DND-41 (cell line): ENCODE data around the gene PCDH1.
A peak's percentile ranks its signal among the peaks of the same experiment; 100 is the strongest.
"Not testable (repeated sequence)": the region's sequence is repeated elsewhere in the genome, so short reads cannot be mapped to it uniquely, and the experiment has no call there.

Source experiments
- ATAC-seq: fragments of 200-7000 bp; cut with Tn5 transposase; 3 replicates; pipeline ENCODE4 v1.9.1; 2021; ENCODE audit warnings: low read depth; ENCODE audit not compliant: insufficient read depth
- DNase-seq: peaks from one replicate; pipeline ENCODE4 v3.0.0-alpha.2; 2020
- H2AFZ ChIP-seq: 2 replicates; pipeline ENCODE4 v1.6.0; 2012; ENCODE audit warnings: low read depth, low read length
- H3K27ac ChIP-seq: 2 replicates; pipeline ENCODE4 v1.5.1; 2012; ENCODE audit warnings: low read length, inconsistent platforms
- H3K27me3 ChIP-seq: fragments of 200-600 bp; sonication (generic); 2 replicates; pipeline ENCODE4 v1.6.0; 2012; ENCODE audit warnings: low read length, mild to moderate bottlenecking, inconsistent platforms; ENCODE audit not compliant: insufficient read depth, poor library complexity
- H3K36me3 ChIP-seq: 2 replicates; pipeline ENCODE4 v1.5.1; 2012; ENCODE audit warnings: low read length, inconsistent platforms; ENCODE audit not compliant: insufficient read depth
- H3K4me1 ChIP-seq: 2 replicates; pipeline ENCODE4 v1.5.1; 2012; ENCODE audit warnings: mild to moderate bottlenecking, low read length; ENCODE audit not compliant: insufficient read depth
- H3K4me2 ChIP-seq: 2 replicates; pipeline ENCODE4 v1.6.0; 2012; ENCODE audit warnings: mild to moderate bottlenecking, moderate library complexity, low read length, inconsistent platforms; ENCODE audit not compliant: insufficient read depth
- H3K4me3 ChIP-seq, 2 experiments: fragments of 200-600 bp in 1 of 2; shearing (Covaris generic) in 1 of 2; 2 replicates each; pipeline ENCODE4 v1.5.1; 2012 to 2016; ENCODE audit warnings: inconsistent platforms in 2 of 2, low read length in 2 of 2, mild to moderate bottlenecking in 2 of 2, low read depth in 1 of 2, moderate library complexity in 1 of 2
- H3K79me2 ChIP-seq: 2 replicates; pipeline ENCODE4 v1.6.0; 2012; ENCODE audit warnings: low read length, inconsistent platforms; ENCODE audit not compliant: insufficient read depth
- H3K9ac ChIP-seq: 2 replicates; pipeline ENCODE4 v1.6.0; 2012; ENCODE audit warnings: low read depth, mild to moderate bottlenecking, inconsistent platforms, low read length, moderate library complexity
- H3K9me3 ChIP-seq: 2 replicates; pipeline ENCODE4 v1.5.1; 2012; ENCODE audit warnings: low read length, moderate library complexity, mild to moderate bottlenecking, inconsistent platforms; ENCODE audit not compliant: insufficient read depth, severe bottlenecking
- H4K20me1 ChIP-seq: 2 replicates; pipeline ENCODE4 v1.6.0; 2012; ENCODE audit warnings: low read length; ENCODE audit not compliant: insufficient read depth
- EZH2 ChIP-seq: IDR thresholded peaks from 3 replicates; pipeline ENCODE4 v1.6.1; 2012; ENCODE audit warnings: borderline replicate concordance, low read depth, mild to moderate bottlenecking, moderate library complexity, low read length, inconsistent platforms; ENCODE audit not compliant: severe bottlenecking
- TF ChIP-seq, protein P1 (sequence below): IDR thresholded peaks from 2 replicates; pipeline ENCODE4 v1.5.1; 2012; ENCODE audit warnings: borderline replicate concordance, low read length, moderate library complexity, mild to moderate bottlenecking; ENCODE audit not compliant: poor library complexity, severe bottlenecking; ENCODE audit errors: extremely low read depth

Gene PCDH1

DNA sequence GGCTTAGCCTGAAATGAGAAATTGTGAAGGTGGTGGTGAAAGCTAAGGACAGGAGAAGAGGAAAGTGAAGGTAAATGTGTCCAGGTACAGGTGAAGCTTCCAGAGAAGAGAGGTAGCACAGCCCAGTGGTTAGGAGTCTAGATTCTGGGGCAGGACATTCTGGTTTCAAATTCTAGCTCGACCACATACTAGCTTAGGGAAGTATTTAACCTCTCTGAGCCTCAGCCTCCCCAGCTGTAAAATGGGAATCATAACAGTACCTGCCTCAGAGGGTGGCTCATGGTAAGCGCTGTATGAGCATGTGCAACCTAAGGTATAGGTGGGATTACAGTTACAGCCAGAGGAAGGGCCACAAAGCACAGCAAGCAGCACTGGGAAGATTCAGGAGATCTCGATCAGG lies 55.2 kb downstream of the PCDH1 start:
- H3K4me2 ChIP-seq = no peak overlapping the region
- DNase-seq (no peak), ATAC-seq (no peak)
- H3K27me3 ChIP-seq = peaks cover 24% of the 10 kb centered on the region
- H3K79me2 ChIP-seq = no peaks in the 10 kb centered on the region
- H3K4me3 ChIP-seq = no peak overlapping the region
- H3K4me1 ChIP-seq = no peaks in the 10 kb centered on the region
- H4K20me1 ChIP-seq = no peaks in the 10 kb centered on the region
- no peak overlapping the region for H2AFZ ChIP-seq
- H3K9me3 ChIP-seq = no peaks in the 10 kb centered on the region
- H3K27ac ChIP-seq = no peak overlapping the region
- no peaks in the 10 kb centered on the region for H3K36me3 ChIP-seq
- no peak overlapping the region for H3K9ac ChIP-seq
- no peak for TF ChIP-seq EZH2
- TF ChIP-seq, protein P1, sequence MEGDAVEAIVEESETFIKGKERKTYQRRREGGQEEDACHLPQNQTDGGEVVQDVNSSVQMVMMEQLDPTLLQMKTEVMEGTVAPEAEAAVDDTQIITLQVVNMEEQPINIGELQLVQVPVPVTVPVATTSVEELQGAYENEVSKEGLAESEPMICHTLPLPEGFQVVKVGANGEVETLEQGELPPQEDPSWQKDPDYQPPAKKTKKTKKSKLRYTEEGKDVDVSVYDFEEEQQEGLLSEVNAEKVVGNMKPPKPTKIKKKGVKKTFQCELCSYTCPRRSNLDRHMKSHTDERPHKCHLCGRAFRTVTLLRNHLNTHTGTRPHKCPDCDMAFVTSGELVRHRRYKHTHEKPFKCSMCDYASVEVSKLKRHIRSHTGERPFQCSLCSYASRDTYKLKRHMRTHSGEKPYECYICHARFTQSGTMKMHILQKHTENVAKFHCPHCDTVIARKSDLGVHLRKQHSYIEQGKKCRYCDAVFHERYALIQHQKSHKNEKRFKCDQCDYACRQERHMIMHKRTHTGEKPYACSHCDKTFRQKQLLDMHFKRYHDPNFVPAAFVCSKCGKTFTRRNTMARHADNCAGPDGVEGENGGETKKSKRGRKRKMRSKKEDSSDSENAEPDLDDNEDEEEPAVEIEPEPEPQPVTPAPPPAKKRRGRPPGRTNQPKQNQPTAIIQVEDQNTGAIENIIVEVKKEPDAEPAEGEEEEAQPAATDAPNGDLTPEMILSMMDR = no peak

DNA sequence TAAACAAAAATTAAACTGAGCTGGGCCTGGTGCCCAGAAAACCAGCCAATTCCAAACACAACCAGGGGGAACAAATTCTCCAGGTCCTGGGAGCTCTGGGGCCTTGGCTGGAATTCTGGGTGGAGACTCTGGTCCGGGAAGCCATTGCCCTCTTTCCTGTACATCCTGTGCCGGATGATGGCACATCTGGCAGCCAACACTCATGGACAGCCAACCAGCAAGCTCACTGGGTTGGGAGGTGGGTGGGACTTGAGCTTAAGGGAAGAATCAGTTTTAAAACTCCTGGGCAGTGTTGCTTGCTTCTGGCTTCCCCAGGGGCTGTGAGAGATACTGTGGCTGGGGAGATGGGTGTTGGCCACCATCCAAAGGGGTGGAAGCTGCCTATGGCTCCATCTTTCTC lies 56.1 kb downstream of the PCDH1 start:
- no peaks in the 10 kb centered on the region for H3K36me3 ChIP-seq
- H3K79me2 ChIP-seq = no peaks in the 10 kb centered on the region
- ATAC-seq (no peak), DNase-seq (no peak)
- TF ChIP-seq, protein P1 = no peak
- no peak for TF ChIP-seq EZH2
- no peaks in the 10 kb centered on the region for H4K20me1 ChIP-seq
- H3K27ac ChIP-seq = no peak overlapping the region
- H2AFZ ChIP-seq = no peak overlapping the region
- H3K9ac ChIP-seq = no peak overlapping the region
- no peak overlapping the region for H3K4me3 ChIP-seq
- H3K4me2 ChIP-seq = no peak overlapping the region
- H3K4me1 ChIP-seq = no peaks in the 10 kb centered on the region
- peaks cover 17% of the 10 kb centered on the region for H3K27me3 ChIP-seq
- no peaks in the 10 kb centered on the region for H3K9me3 ChIP-seq

DNA sequence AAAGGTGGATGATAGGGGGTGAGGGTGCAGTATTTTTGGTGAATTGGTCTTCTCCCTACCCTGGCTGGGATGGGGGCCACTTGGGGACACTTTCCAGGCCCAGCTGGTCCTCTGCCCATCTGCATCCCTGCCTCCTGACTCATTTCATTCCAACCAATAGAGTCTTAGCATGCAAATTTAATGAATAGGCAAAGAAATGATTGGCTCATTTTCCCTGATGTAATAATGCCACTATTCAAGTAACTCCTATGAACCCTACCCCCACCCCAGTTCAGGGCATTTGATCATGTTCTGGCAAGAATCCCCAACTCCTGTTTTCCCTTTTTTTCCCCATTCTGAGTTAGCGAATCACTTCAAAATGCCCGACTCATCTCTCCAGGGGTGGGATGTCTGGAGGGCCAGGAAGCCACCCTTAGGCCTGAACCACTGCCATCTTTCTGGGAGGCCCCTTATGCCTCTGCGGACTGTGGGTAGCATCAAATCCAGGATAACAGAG lies 56.7 kb downstream of the PCDH1 start:
- DNase-seq (no peak), ATAC-seq (peak; percentile 49; the same call in 1 of the 3 replicates)
- Histone ChIP-seq H3K79me2 (no peaks in the 10 kb centered on the region), H4K20me1 (no peaks in the 10 kb centered on the region), H3K9me3 (no peaks in the 10 kb centered on the region), H3K27me3 (peaks cover 13% of the 10 kb centered on the region), H3K4me1 (no peaks in the 10 kb centered on the region), H2AFZ (no peak overlapping the region), H3K4me2 (no peak overlapping the region), H3K36me3 (no peaks in the 10 kb centered on the region), H3K27ac (no peak overlapping the region), H3K9ac (no peak overlapping the region), H3K4me3 (no peak overlapping the region)
- TF ChIP-seq, protein P1 = no peak
- TF ChIP-seq EZH2 = no peak

DNA sequence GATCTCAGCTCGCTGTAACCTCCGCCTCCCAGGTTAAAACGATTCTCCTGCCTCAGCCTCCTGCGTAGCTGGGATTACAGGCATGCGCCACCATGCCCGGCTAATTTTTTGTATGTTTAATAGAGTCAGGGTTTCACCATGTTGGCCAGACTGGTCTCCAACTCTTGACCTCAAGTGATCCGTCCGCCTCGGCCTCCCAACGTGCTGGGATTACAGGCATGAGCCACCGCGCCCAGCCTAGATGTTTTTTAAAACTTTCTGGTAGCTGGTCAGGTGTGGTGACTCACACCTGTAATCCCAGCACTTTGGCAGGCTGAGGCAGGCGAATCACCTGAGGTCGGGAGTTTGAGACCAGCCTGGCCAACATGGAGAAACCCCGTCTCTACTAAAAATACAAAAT lies 57.5 kb downstream of the PCDH1 start:
- H3K4me3 ChIP-seq, DNase-seq, H3K27me3 ChIP-seq, H3K4me2 ChIP-seq, H3K9me3 ChIP-seq, H4K20me1 ChIP-seq, H2AFZ ChIP-seq, H3K36me3 ChIP-seq, H3K79me2 ChIP-seq, H3K27ac ChIP-seq, H3K9ac ChIP-seq, ATAC-seq, H3K4me1 ChIP-seq: not testable (repeated sequence)
